ENCODE measurements around the gene CDH23. TPM values are rescaled to one million over a fixed set of nuclear protein-coding genes. Genes with fewer than 3 reads are reported as not detected.

Gene CDH23
- total RNA-seq, 1 donor from 2014 or later: 4.5 TPM

DNA sequence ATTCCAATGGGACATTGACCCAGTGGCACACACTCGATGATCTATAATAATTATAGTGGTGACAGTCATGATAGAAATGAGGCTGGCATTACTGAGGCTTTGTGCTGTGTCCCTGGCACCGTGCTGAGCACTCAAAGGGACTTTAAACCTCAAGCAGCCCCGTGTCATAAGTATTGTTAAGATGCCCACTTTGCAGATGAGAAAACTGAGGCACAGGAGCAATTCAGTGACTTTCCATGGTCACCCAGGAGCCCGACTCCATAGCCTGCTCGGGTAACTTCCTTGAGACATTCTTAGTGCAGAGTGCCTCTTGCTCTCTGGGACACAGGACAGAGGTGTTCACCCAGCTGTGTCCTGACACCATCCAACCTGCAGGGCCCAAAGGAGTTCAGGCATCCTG is 170.3 kb downstream of the CDH23 start:
- H3K36me3 ChIP-seq: no peaks in the 10 kb centered on the region
- intact Hi-C loops (cut with micrococcal nuclease): no loop called here
- no peak for DNase-seq
- no peak overlapping the region for H3K4me3 ChIP-seq
- no peak overlapping the region for H3K27ac ChIP-seq (replicated peaks)
- TF ChIP-seq, protein P1, sequence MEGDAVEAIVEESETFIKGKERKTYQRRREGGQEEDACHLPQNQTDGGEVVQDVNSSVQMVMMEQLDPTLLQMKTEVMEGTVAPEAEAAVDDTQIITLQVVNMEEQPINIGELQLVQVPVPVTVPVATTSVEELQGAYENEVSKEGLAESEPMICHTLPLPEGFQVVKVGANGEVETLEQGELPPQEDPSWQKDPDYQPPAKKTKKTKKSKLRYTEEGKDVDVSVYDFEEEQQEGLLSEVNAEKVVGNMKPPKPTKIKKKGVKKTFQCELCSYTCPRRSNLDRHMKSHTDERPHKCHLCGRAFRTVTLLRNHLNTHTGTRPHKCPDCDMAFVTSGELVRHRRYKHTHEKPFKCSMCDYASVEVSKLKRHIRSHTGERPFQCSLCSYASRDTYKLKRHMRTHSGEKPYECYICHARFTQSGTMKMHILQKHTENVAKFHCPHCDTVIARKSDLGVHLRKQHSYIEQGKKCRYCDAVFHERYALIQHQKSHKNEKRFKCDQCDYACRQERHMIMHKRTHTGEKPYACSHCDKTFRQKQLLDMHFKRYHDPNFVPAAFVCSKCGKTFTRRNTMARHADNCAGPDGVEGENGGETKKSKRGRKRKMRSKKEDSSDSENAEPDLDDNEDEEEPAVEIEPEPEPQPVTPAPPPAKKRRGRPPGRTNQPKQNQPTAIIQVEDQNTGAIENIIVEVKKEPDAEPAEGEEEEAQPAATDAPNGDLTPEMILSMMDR (IDR thresholded peaks at IDR 0.05; ENCODE audit: borderline replicate concordance): no peak
- H3K4me1 ChIP-seq: no peaks in the 10 kb centered on the region
- H3K9me3 ChIP-seq (replicated peaks): no peaks in the 10 kb centered on the region
- H3K27me3 ChIP-seq (ENCODE audit: low read depth): peaks cover 3% of the 10 kb centered on the region

DNA sequence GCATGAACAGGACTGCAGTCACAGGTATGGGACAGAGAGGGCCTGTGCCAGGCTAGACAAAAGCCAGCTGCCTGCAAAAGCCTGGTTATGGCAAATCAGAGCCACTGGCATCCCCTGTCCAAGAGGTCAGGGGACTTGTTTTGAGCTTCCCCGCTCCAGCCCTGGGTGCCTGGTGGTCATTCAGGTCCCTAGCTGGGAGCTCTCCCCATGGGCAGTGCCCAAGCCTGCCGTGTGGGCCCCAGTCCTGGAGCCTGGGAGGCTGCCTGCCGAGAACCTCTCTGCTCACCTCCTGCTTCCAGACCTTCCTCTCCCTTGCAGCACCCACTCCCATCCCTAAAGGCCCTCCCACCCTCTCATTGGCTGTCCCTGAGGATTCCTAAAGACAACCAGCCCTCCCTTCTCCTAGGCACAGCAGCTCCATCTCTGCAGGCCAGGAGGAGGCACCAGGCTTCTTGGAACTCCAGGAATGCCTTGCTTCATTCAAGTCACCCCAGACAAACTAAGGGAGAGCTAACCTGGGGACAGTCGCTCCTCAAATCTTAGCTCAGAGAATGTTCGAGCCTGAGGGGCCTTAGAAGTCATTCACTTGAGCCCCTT is 172.3 kb downstream of the CDH23 start:
- intact Hi-C loops (cut with micrococcal nuclease): no loop called here
- no peaks in the 10 kb centered on the region for H3K4me1 ChIP-seq
- no peaks in the 10 kb centered on the region for H3K36me3 ChIP-seq
- no peaks in the 10 kb centered on the region for H3K9me3 ChIP-seq (replicated peaks)
- no peak overlapping the region for H3K27ac ChIP-seq (replicated peaks)
- DNase-seq: no peak
- no peak overlapping the region for H3K4me3 ChIP-seq
- TF ChIP-seq, protein P1 (IDR thresholded peaks at IDR 0.05; ENCODE audit: borderline replicate concordance): no peak
- H3K27me3 ChIP-seq (ENCODE audit: low read depth): no peaks in the 10 kb centered on the region

DNA sequence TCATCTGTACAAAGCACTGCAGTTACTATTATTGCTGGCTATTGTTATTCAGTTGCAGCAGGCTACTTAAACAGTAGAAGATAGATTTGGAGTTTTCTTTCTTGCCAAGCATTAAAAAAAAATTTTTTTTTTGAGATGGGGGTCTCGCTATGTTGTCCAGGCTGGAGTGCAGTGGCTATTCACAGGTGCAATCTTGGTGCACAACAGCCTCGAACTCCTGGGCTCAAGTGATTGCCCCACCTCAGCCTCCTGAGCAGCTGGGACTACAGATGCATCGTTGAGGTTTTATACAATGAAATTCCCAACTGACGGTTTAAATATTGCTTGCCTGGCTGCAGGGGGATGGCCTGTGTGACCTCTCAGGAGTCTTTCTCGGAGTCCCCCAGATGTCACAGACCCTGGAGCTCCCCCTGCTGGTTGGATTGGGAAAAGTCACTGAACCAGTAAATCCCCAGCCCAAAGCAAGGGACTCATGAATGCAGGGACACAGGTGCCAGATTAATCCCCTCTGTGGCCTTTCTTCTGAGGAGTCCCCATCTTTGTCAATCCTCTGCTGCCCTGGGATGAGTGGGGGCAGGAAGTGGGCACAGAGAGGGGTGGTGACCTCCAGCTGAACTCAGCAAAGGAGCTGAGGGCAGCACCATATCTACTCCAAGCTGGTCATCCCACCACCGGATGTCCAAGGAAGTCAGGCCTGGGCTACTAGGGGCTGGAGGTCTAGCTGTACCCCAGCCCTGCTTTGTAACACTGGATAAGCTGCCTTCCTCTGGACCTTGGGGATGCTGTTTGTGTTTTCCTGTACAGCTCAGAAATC is 173.3 kb downstream of the CDH23 start:
- H3K4me1 ChIP-seq: peaks cover 1% of the 10 kb centered on the region
- no peaks in the 10 kb centered on the region for H3K9me3 ChIP-seq (replicated peaks)
- DNase-seq: peak; percentile 66
- no peaks in the 10 kb centered on the region for H3K36me3 ChIP-seq
- intact Hi-C loops (cut with micrococcal nuclease): loop anchor here (2.0 to 10.0 kb wide), 2 partner anchors 173 to 255 kb away; partner anchors contain the start of genes CDH23 and SLC29A3
- TF ChIP-seq, protein P1 (IDR thresholded peaks at IDR 0.05; ENCODE audit: borderline replicate concordance): peak; percentile 88
- no peaks in the 10 kb centered on the region for H3K27me3 ChIP-seq (ENCODE audit: low read depth)
- H3K4me3 ChIP-seq: no peak overlapping the region
- H3K27ac ChIP-seq (replicated peaks): no peak overlapping the region

DNA sequence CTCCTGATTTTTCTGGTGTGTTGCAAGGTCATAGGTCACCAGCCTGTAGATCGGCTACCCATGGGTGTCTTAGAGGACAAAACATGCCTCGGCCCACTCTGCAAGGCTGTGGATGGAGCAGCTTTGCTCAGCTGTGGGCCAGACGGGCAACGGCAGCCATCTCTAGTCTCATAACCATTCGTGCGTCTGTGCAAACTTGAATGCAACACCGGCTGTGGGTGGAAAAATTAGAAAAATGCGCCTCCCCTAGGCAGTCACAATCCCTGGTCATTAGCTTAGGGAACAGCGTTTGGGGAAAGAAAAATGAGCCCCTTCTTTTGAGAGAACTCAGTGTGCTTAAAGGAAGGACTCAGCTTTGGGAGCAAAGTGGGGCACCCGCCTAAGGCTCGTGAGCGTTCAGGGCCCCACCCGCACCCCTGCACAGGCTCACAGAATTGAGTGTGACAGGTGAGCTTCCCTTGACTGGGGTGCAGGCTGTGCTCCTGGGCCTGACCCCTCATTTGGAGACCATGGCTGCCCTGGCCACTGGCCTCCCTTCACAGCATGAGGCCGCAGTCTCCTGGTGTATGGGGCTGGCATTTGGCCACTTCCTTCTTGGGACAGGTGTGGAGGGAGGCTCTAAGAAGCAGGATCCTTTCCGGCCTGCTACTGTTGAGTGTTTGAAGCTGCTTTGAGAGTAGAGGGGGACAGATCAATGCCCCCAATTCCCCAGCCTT is 174.9 kb downstream of the CDH23 start:
- no peaks in the 10 kb centered on the region for H3K27me3 ChIP-seq (ENCODE audit: low read depth)
- peaks cover 10% of the 10 kb centered on the region for H3K4me1 ChIP-seq
- H3K27ac ChIP-seq (replicated peaks): no peak overlapping the region
- intact Hi-C loops (cut with micrococcal nuclease): loop anchor here (2.0 to 10.0 kb wide), 2 partner anchors 175 to 257 kb away; partner anchors contain the start of genes CDH23 and SLC29A3
- H3K9me3 ChIP-seq (replicated peaks): no peaks in the 10 kb centered on the region
- H3K4me3 ChIP-seq: no peak overlapping the region
- H3K36me3 ChIP-seq: no peaks in the 10 kb centered on the region
- TF ChIP-seq, protein P1 (IDR thresholded peaks at IDR 0.05; ENCODE audit: borderline replicate concordance): no peak
- no peak for DNase-seq

DNA sequence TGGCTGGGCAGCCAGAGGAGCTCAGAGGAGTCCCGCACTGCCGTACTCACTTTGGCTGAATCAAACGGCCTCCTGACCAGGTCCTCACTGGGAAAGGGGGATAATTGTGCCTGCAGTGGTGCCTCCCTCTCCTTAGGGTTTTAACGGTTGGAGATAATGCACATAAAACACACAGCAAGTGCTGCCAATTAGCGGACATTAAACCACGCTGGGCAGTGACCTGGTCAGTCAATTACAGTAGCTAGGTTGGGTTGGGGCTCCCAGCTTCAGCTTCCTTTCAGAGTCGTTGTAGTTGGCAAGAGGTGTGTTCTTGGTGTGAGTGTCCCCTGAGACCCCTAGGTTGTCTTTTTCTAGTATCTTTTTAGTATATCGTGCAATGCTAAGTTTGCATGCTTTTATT is 176.2 kb downstream of the CDH23 start:
- intact Hi-C loops (cut with micrococcal nuclease): loop anchor here (10.0 kb wide), 1 partner anchor 258 kb away; the partner anchor contains the start of gene SLC29A3
- H3K27ac ChIP-seq (replicated peaks): no peak overlapping the region
- TF ChIP-seq, protein P1 (IDR thresholded peaks at IDR 0.05; ENCODE audit: borderline replicate concordance): no peak

More for the DNA sequence above, 176.2 kb downstream of the CDH23 start:
- no peak overlapping the region for H3K4me3 ChIP-seq
- no peaks in the 10 kb centered on the region for H3K9me3 ChIP-seq (replicated peaks)
- no peaks in the 10 kb centered on the region for H3K27me3 ChIP-seq (ENCODE audit: low read depth)
- H3K4me1 ChIP-seq: peaks cover 10% of the 10 kb centered on the region
- no peak for DNase-seq
- H3K36me3 ChIP-seq: no peaks in the 10 kb centered on the region
